CD8-positive, alpha-beta memory T cell (primary cell): Measurements from ENCODE around the gene FBXO34. TPM values are rescaled to one million over a fixed set of nuclear protein-coding genes. Genes with fewer than 3 reads are reported as not detected.
A peak's percentile ranks its signal among the peaks of the same experiment; 100 is the strongest.

Experiments
- CTCF ChIA-PET: fragments of 350-600 bp; sonication (Branson Sonifier 250); formaldehyde crosslinking; loops from one replicate; lab custom pipeline; 2021; ENCODE audit warnings: antibody characterized with exemption; lab: Charles Lee
- POLR2A ChIA-PET: fragments of 350-600 bp; sonication (Branson Sonifier 250); formaldehyde crosslinking; loops from one replicate; lab custom pipeline; 2021; ENCODE audit warnings: antibody characterized with exemption; lab: Charles Lee
- DNase-seq, 5 donors: peaks; one replicate each; pipeline versions ENCODE4 v3.0.0 to v3.0.0-alpha.2; 2020 to 2022; ENCODE audit warnings: mixed read lengths in 1 of 5
- H3K27ac ChIP-seq: one replicate; pipeline ENCODE4 v1.7.0; 2013; ENCODE audit warnings: low read depth, mild to moderate bottlenecking, low read length, moderate library complexity
- H3K27me3 ChIP-seq: 2 replicates; pipeline ENCODE4 v1.7.0; 2013; ENCODE audit warnings: low read length, mild to moderate bottlenecking; ENCODE audit not compliant: insufficient read depth, poor library complexity, severe bottlenecking
- H3K36me3 ChIP-seq: 2 replicates; pipeline ENCODE4 v1.7.0; 2013; ENCODE audit warnings: mild to moderate bottlenecking, low read length, moderate library complexity; ENCODE audit not compliant: insufficient read depth
- H3K4me1 ChIP-seq: 2 replicates; pipeline ENCODE4 v1.7.0; 2013; ENCODE audit warnings: mild to moderate bottlenecking, low read length, moderate library complexity; ENCODE audit not compliant: insufficient read depth
- H3K4me3 ChIP-seq: 2 replicates; pipeline ENCODE4 v1.7.0; 2013; ENCODE audit warnings: mild to moderate bottlenecking, low read length
- H3K9me3 ChIP-seq: 2 replicates; pipeline ENCODE4 v1.7.0; 2013; ENCODE audit warnings: mild to moderate bottlenecking, low read length
- H3K27ac Mint-ChIP-seq, 8 donors: one replicate each; pipeline ENCODE4 v1.8.0; 2020 to 2021; ENCODE audit warnings: mixed read lengths in 8 of 8, mild to moderate bottlenecking in 6 of 8, inconsistent platforms in 3 of 8, moderate library complexity in 3 of 8
- H3K27me3 Mint-ChIP-seq, 2 donors: one replicate each; pipeline ENCODE4 v1.8.0; 2020 to 2021; ENCODE audit warnings: mixed read lengths in 2 of 2, mild to moderate bottlenecking in 1 of 2, moderate library complexity in 1 of 2
- H3K36me3 Mint-ChIP-seq, 3 donors: one replicate each; pipeline ENCODE4 v1.8.0; 2020 to 2021; ENCODE audit warnings: mixed read lengths in 3 of 3, inconsistent platforms in 1 of 3, mild to moderate bottlenecking in 1 of 3
- H3K4me1 Mint-ChIP-seq, 3 donors: one replicate each; pipeline ENCODE4 v1.8.0; 2020 to 2021; ENCODE audit warnings: mixed read lengths in 3 of 3, inconsistent platforms in 1 of 3, mild to moderate bottlenecking in 1 of 3
- H3K4me3 Mint-ChIP-seq, 7 donors: one replicate each; pipeline ENCODE4 v1.8.0; 2020 to 2021; ENCODE audit warnings: mixed read lengths in 7 of 7, mild to moderate bottlenecking in 6 of 7, moderate library complexity in 4 of 7, inconsistent platforms in 2 of 7
- H3K9me3 Mint-ChIP-seq, 5 donors: one replicate each; pipeline ENCODE4 v1.8.0; 2020 to 2022; ENCODE audit warnings: mixed read lengths in 5 of 5, mild to moderate bottlenecking in 3 of 5, moderate library complexity in 2 of 5, inconsistent platforms in 1 of 5
- polyA plus RNA-seq: library from polyadenylated mRNA; unstranded; fragments of 300-500 nt; fragmentation: Illumina TruSeq; gene quantifications from one replicate; pipeline ENCODE4 v1.2.3, GENCODE V29; 2021
- total RNA-seq, 2 experiments: library from RNA; stranded (reverse); gene quantifications; one replicate each; pipeline ENCODE4 v1.2.3, GENCODE V29; 2021

Gene FBXO34
- total and polyA plus RNA-seq, 3 experiments from 2014 or later, result 16.2 to 37.1 (median 17.9) TPM

DNA sequence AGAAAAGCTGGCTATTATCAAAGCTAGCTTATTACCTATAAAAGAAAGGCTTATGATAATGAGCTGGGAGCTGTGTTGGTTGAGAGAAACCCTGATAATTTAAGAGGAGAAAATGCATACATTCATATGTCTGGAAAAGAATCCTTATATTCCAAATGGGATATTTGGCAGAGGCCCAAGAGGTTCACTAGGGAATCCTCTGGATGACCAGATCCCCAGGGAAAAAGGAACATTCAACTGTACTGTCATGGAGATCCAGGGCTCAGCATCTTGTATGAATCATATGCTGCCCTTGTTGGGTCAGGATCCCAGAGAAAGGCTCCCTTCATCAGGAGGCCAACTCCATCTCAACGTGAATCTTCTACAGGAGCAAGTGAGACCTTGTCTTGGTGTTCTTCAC lies 16.6 kb upstream of the FBXO34 start:
- Histone ChIP-seq H3K27ac (no peak overlapping the region), H3K4me3 (no peak overlapping the region), H3K9me3 (no peaks in the 10 kb centered on the region), H3K27me3 (no peaks in the 10 kb centered on the region), H3K4me1 (no peaks in the 10 kb centered on the region), H3K36me3 (no peaks in the 10 kb centered on the region)
- peaks cover 8 to 12% of the 10 kb centered on the region in 2 donors for H3K27me3 Mint-ChIP-seq
- H3K36me3 Mint-ChIP-seq, result no peaks in the 10 kb centered on the region
- H3K9me3 Mint-ChIP-seq, result no peaks in the 10 kb centered on the region
- ChIA-PET POLR2A (no interaction called here), CTCF (interaction anchor here (1.1 kb wide), 1 partner anchor 43 kb away, joined by 3 read pairs; no protein-coding TSS in a partner anchor)
- no peak for DNase-seq
- H3K4me1 Mint-ChIP-seq, result no peaks in the 10 kb centered on the region
- no peak overlapping the region for H3K27ac Mint-ChIP-seq
- H3K4me3 Mint-ChIP-seq, result no peak overlapping the region

DNA sequence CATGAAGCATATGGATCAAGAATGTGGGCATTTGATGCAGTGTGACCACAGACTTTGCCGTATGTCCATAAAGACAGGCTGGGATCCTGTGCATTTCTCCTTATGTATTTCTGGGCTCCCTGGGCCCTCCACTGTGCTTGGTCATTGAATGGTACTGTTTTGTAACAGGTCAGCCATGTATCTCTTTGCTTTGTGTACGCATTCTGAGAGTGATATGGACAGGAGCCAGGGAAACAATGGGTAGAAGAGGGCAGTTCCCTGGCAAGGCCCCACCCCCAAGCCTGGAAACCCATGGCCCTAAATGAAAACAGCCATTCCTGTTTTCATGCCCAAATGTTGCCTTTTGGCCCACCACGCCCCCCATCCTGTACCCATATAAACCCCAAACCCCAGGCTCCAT lies 15.2 kb upstream of the FBXO34 start:
- Mint-ChIP-seq H3K27ac (no peak overlapping the region), H3K9me3 (no peaks in the 10 kb centered on the region), H3K36me3 (no peaks in the 10 kb centered on the region), H3K27me3 (peaks cover under 1 to 6% of the 10 kb centered on the region in 2 donors), H3K4me3 (no peak overlapping the region), H3K4me1 (no peaks in the 10 kb centered on the region)
- H3K36me3 ChIP-seq, result no peaks in the 10 kb centered on the region
- H3K27me3 ChIP-seq, result no peaks in the 10 kb centered on the region
- DNase-seq, result no peak
- no peak overlapping the region for H3K27ac ChIP-seq
- ChIA-PET POLR2A (interaction anchor here (0.7 kb wide), 1 partner anchor 204 kb away, joined by 3 read pairs; the partner anchor contains the start of gene MAPK1IP1L), CTCF (interaction anchor here (1.0 to 1.9 kb wide), 2 partner anchors 14 to 99 kb away, joined by 3 to 4 read pairs; no protein-coding TSS in a partner anchor)
- no peak overlapping the region for H3K4me3 ChIP-seq
- no peaks in the 10 kb centered on the region for H3K9me3 ChIP-seq
- no peaks in the 10 kb centered on the region for H3K4me1 ChIP-seq

DNA sequence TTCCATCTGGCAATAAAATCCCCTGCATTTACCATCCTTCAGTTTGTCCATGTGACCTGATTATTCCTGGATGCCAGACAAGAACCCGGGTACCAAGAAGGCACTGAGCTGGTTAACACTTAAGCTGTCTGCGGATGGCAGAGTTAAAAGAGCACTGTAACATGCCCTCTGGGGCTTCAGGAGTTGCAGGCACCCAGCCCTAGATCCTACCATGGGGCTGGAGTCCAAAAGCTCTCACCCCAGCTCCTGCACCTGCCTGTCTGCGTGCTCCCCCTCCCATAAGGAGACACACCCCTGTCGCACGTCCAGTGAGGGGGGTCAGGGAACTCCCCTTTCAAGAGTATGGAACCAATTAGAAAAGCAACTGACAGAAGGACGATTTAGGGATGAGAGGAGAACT lies 14.6 kb upstream of the FBXO34 start:
- POLR2A ChIA-PET, result no interaction called here
- no peak overlapping the region for H3K27ac Mint-ChIP-seq
- H3K9me3 Mint-ChIP-seq, result no peaks in the 10 kb centered on the region
- no peaks in the 10 kb centered on the region for H3K4me1 Mint-ChIP-seq
- H3K36me3 ChIP-seq, result no peaks in the 10 kb centered on the region
- no peak for DNase-seq
- H3K4me1 ChIP-seq, result no peaks in the 10 kb centered on the region
- no peaks in the 10 kb centered on the region for H3K9me3 ChIP-seq
- no peak overlapping the region for H3K4me3 ChIP-seq
- H3K27ac ChIP-seq, result no peak overlapping the region
- no peaks in the 10 kb centered on the region for H3K27me3 ChIP-seq
- CTCF ChIA-PET, result interaction anchor here (1.0 to 1.9 kb wide), 2 partner anchors 14 to 98 kb away, joined by 3 to 4 read pairs; no protein-coding TSS in a partner anchor
- H3K4me3 Mint-ChIP-seq, result no peak overlapping the region
- no peaks in the 10 kb centered on the region for H3K36me3 Mint-ChIP-seq
- peaks cover 0 to 7% of the 10 kb centered on the region in 2 donors for H3K27me3 Mint-ChIP-seq

DNA sequence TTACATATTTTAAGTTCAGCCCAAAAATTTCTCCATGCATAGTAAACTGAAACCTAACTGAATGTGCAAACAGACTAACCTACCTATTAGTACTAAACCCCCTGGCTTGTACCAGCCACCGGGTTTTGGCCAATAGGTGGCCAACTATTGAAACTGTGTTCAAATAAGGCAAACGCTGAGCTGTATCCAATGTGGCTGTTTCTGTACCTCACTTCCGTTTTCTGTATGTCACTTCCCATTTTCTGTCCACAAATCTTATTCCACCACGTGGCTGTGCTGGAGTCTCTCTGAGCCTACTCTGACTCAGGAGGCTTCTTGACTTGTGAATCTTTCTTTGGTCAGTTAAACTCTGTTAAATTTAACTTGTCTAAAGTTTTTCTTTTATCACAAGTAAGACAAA lies 6.0 kb upstream of the FBXO34 start:
- H3K36me3 Mint-ChIP-seq, result peaks cover 0 to 5% (median 0%) of the 10 kb centered on the region in 3 donors
- no peak overlapping the region for H3K27ac Mint-ChIP-seq

DNA sequence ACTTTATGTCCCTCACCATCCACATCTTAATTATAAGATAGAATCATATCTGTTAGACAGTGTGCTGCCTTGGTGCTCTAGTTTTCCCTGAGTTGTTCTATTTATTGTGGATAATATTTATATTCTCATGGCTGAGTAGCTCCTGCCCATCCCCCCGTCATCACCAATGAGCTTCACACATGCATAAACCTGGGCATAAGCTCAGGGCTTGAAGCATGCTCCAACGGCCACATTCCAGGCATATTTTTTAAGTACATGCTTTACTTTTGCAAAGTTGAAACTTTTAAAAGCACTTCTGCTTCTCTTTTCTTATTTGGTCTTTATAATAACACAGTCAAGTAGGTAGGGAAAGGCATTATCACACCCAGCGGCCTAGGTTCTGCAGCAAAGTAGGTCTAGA lies 3.4 kb upstream of the FBXO34 start:
- H3K4me3 Mint-ChIP-seq, result no peak overlapping the region
- H3K4me1 Mint-ChIP-seq, result peaks cover 12 to 19% (median 18%) of the 10 kb centered on the region in 3 donors
- H3K27me3 Mint-ChIP-seq, result peaks cover 0 to 9% of the 10 kb centered on the region in 2 donors
- H3K4me3 ChIP-seq, result no peak overlapping the region
- H3K27ac Mint-ChIP-seq, result peak overlapping the region in 1 of 8 donors; percentile 19
- no peaks in the 10 kb centered on the region for H3K9me3 Mint-ChIP-seq
- no peaks in the 10 kb centered on the region for H3K9me3 ChIP-seq
- H3K36me3 ChIP-seq, result no peaks in the 10 kb centered on the region
- peaks cover 0 to 6% (median 5%) of the 10 kb centered on the region in 3 donors for H3K36me3 Mint-ChIP-seq
- CTCF ChIA-PET, result interaction anchor here (9.2 kb wide), 1 partner anchor 86 kb away, joined by 159 read pairs; no protein-coding TSS in a partner anchor
- no peaks in the 10 kb centered on the region for H3K27me3 ChIP-seq
- POLR2A ChIA-PET, result no interaction called here
- no peak overlapping the region for H3K27ac ChIP-seq
- no peak for DNase-seq
- peaks cover 5% of the 10 kb centered on the region for H3K4me1 ChIP-seq

More for the DNA sequence above, 6.0 kb upstream of the FBXO34 start:
- Histone ChIP-seq H3K9me3 (no peaks in the 10 kb centered on the region), H3K27ac (no peak overlapping the region), H3K27me3 (no peaks in the 10 kb centered on the region), H3K4me1 (no peaks in the 10 kb centered on the region), H3K4me3 (no peak overlapping the region), H3K36me3 (no peaks in the 10 kb centered on the region)
- no peak for DNase-seq
- peaks cover 0 to 16% of the 10 kb centered on the region in 2 donors for H3K27me3 Mint-ChIP-seq
- H3K4me3 Mint-ChIP-seq, result no peak overlapping the region
- no peaks in the 10 kb centered on the region for H3K9me3 Mint-ChIP-seq
- CTCF ChIA-PET, result no interaction called here
- H3K4me1 Mint-ChIP-seq, result no peaks in the 10 kb centered on the region
- POLR2A ChIA-PET, result no interaction called here

DNA sequence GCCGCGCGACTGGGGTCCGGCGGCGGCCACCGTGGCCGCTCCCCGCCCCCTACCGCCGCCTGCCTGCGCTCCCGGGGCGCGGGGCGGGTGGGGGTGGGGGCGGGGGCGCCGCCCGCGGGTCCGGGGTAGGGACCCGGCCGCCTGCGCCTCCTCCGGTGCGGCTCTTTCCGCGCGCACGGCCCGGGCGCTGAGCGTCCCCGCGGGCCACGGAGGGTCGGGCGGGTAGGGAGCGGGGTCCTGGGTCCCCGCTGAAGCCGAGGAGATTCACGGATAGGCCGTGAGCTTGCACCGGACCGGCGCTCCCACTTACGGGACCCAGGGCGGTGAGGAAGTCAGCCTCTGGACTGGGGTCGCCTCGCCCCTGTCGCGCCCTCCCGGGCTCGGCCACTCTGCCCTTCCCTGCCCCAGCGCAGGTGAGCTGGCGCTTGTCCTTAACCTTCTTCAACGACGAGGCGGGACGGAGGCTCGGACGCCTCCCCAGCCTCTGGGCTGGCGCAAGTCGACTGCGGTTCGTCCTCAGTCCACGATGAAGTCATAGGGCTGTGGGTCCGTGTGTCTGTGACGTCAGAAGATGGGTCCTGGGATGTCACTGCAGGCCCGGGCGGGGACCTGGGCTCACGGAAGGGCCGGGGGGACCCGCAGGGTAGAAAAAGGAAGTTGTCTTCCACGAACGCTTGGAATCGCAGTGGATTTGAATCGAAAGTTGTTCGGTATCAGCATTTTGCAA lies 514 bp downstream of the FBXO34 start:
- Histone ChIP-seq H3K27ac (peak overlapping the region; percentile 86), H3K4me3 (peak overlapping the region; percentile 94)

DNA sequence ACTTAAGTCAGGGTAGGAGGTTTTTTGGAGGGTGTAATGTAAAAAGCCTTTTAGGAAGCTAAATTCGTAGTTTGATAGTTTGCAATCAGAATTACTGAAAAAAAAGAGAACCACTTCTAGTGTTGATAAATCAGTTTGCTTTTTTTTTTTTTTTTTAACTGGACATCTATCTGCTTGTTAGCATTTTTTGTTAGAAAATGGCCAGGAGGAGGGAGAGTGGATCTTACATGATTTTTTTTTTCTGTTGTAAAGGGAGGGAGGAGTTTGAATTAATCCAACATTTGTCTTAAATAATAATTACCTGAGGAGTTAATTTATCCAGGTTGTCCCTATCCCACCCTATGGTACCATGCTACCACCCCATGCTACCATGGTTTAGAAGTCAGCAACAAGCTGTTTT lies 1.2 kb downstream of the FBXO34 start:
- CTCF ChIA-PET, result interaction anchor here (0.9 to 9.2 kb wide), 15 partner anchors 11 to 221 kb away, joined by 3 to 159 read pairs (median 6); partner anchors contain the start of gene MAPK1IP1L
- Histone ChIP-seq H3K9me3 (no peaks in the 10 kb centered on the region), H3K4me3 (peak overlapping the region; percentile 94), H3K36me3 (no peaks in the 10 kb centered on the region), H3K27me3 (no peaks in the 10 kb centered on the region), H3K27ac (peak overlapping the region; percentile 86), H3K4me1 (peaks cover 25% of the 10 kb centered on the region)
- H3K4me3 Mint-ChIP-seq, result peak overlapping the region; percentile 87 to 96 (median 91)
- H3K27ac Mint-ChIP-seq, result peak overlapping the region; percentile 86 to 98 (median 94)
- H3K4me1 Mint-ChIP-seq, result peaks cover 47 to 65% (median 61%) of the 10 kb centered on the region in 3 donors
- POLR2A ChIA-PET, result interaction anchor here (0.6 to 2.8 kb wide), 9 partner anchors 8 to 221 kb away, joined by 3 to 18 read pairs (median 6); partner anchors contain the start of gene MAPK1IP1L
- no peak for DNase-seq
- H3K27me3 Mint-ChIP-seq, result peaks cover 0 to 3% of the 10 kb centered on the region in 2 donors
- H3K36me3 Mint-ChIP-seq, result peaks cover 0 to 6% (median 1%) of the 10 kb centered on the region in 3 donors
- H3K9me3 Mint-ChIP-seq, result no peaks in the 10 kb centered on the region

More for the DNA sequence above, 514 bp downstream of the FBXO34 start:
- H3K27ac Mint-ChIP-seq, result peak overlapping the region; percentile 86 to 98 (median 94)
- Histone ChIP-seq H3K4me1 (peaks cover 21% of the 10 kb centered on the region), H3K27me3 (no peaks in the 10 kb centered on the region), H3K36me3 (no peaks in the 10 kb centered on the region), H3K9me3 (no peaks in the 10 kb centered on the region)
- CTCF ChIA-PET, result interaction anchor here (0.9 to 9.2 kb wide), 22 partner anchors 10 to 220 kb away, joined by 3 to 159 read pairs (median 6); partner anchors contain the start of gene MAPK1IP1L
- peak; percentile 37 to 72 (median 55) for DNase-seq
- peaks cover 0 to 5% of the 10 kb centered on the region in 2 donors for H3K27me3 Mint-ChIP-seq
- H3K9me3 Mint-ChIP-seq, result no peaks in the 10 kb centered on the region
- peak overlapping the region; percentile 87 to 96 (median 91) for H3K4me3 Mint-ChIP-seq
- POLR2A ChIA-PET, result interaction anchor here (0.5 to 2.8 kb wide), 11 partner anchors 9 to 221 kb away, joined by 3 to 18 read pairs (median 5); partner anchors contain the start of gene MAPK1IP1L
- H3K36me3 Mint-ChIP-seq, result peaks cover 0 to 6% (median 1%) of the 10 kb centered on the region in 3 donors
- peaks cover 41 to 58% (median 55%) of the 10 kb centered on the region in 3 donors for H3K4me1 Mint-ChIP-seq
